Measurements from ENCODE around the gene CACNA2D3. TPM values are rescaled to one million over a fixed set of nuclear protein-coding genes. Genes with fewer than 3 reads are reported as not detected.
A peak's percentile ranks its signal among the peaks of the same experiment; 100 is the strongest.

The CACNA2D3 gene
- total RNA-seq, 1 experiment from 2014 or later = not detected

DNA sequence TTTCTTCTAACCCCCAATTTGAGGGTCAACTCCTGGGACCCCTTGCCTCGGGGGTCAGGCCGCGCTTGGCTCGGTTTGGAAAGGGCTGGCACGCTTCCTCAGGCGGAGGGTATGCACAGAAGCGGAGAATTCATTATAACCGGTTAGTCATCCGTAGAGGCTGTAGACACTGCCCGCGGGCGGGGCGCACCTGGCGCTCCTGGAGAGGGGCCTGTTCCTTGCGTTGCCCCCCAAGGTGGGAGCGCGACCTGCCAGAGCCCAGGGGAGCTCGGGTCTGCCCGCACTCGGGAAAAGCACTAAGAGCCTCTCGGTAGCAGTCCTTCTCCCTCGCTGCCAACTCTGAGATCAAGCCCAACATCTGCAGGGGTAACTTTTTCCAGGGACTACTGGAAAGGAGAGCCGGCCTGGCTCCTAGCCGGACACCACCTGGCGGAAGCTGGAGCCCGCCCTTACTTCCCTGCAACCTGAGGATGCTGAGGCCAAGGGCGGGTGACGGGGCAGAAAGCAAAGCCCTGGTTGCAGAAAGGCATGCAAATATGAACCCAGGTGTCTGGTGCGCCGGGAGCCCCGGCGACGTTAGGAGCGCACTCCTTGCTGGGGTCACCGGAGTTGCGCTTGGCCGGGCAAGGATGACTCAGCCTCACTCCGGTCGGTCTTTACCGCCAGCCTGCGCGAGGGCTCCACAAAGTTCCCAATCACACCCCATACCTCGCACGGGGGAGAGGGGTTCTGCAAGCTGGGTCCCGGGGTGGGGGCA is 1.5 kb upstream of the CACNA2D3 start:
- Mint-ChIP-seq H3K27me3 (ENCODE audit: insufficient read depth, unreplicated experiment) (peaks cover 27% of the 10 kb centered on the region), H3K4me1 (ENCODE audit: low read depth, unreplicated experiment) (peaks cover 6% of the 10 kb centered on the region), H3K4me3 (ENCODE audit: unreplicated experiment) (peak overlapping the region; percentile 40), H3K27ac (ENCODE audit: unreplicated experiment) (no peak overlapping the region), H3K36me3 (ENCODE audit: insufficient read depth, unreplicated experiment) (no peaks in the 10 kb centered on the region), H3K9me3 (ENCODE audit: unreplicated experiment) (peaks cover 10% of the 10 kb centered on the region)
- TF ChIP-seq, protein P1, sequence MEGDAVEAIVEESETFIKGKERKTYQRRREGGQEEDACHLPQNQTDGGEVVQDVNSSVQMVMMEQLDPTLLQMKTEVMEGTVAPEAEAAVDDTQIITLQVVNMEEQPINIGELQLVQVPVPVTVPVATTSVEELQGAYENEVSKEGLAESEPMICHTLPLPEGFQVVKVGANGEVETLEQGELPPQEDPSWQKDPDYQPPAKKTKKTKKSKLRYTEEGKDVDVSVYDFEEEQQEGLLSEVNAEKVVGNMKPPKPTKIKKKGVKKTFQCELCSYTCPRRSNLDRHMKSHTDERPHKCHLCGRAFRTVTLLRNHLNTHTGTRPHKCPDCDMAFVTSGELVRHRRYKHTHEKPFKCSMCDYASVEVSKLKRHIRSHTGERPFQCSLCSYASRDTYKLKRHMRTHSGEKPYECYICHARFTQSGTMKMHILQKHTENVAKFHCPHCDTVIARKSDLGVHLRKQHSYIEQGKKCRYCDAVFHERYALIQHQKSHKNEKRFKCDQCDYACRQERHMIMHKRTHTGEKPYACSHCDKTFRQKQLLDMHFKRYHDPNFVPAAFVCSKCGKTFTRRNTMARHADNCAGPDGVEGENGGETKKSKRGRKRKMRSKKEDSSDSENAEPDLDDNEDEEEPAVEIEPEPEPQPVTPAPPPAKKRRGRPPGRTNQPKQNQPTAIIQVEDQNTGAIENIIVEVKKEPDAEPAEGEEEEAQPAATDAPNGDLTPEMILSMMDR (IDR thresholded peaks at IDR 0.05; ENCODE audit: insufficient read depth in 1 of 2, low read depth in 1 of 2, low read length in 1 of 2, severe bottlenecking in 1 of 2, unreplicated experiment in 1 of 2) = no peak
- POLR2A ChIA-PET = no interaction called here
- CTCF ChIA-PET = no interaction called here
- BruUV-seq (replicated peaks) = no TSS peak
- DNase-seq = no peak
- H3K36me3 ChIP-seq (ENCODE audit: control insufficient read depth, insufficient read depth, low read length) = no peaks in the 10 kb centered on the region
- H3K4me1 ChIP-seq = peaks cover 3% of the 10 kb centered on the region; the same call in 1 of the 2 replicates
- H3K4me3 ChIP-seq (ENCODE audit: low read depth, low read length) = no peak overlapping the region
- intact Hi-C loops (cut with micrococcal nuclease; ENCODE audit: unreplicated experiment) = no loop called here
- H3K27me3 ChIP-seq (replicated peaks; ENCODE audit: control insufficient read depth, insufficient read depth, low read length) = peaks cover 4% of the 10 kb centered on the region
- H3K9me3 ChIP-seq = peaks cover 6% of the 10 kb centered on the region

DNA sequence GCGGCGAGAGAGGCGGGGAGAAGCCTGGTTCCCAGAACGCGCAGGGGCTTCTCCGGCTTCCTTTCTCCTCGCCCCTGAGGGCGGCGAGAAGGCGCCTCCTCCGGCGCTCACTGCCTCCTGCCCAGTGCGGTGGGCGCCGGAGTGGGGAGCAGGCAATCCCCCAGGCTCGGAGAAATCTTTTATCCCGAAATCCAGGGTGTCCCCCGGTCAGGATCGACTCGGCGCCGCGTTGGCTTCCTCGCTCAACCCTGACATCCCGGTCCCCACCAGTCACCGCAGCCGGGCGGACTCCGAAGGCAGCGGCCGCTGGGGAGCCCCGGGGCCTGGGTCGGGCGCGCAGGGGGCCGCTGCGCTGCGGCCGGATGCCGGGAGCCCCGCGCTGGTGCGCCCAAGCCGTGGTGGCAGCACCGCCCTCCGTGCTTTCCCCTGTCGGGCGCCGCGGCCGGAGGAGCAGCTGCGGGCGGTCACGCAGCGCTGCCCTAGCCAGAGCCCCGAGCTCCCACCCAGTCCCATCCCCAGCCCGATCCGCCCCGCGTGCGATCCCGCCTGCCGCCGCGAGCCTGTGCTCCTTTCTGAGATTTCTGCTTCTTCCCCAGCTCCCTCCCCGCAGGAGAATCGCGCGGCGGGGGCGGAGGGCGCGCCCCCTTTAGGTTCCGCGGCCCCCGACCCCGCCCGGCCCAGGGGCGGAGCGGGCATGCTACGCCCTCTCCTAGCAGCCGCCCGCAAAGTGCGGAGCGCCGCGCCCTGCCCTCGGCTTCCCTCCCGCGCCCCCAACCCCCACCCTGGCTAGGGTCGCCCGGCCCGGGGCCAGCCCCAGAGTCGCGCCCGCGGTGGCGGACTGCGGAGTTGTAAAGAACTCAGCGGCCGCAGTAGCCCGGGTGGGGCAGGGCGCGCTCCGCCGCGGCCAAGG is 683 bp upstream of the CACNA2D3 start:
- DNase-seq = peak in 1 of 2 experiments; percentile 17
- no peaks in the 10 kb centered on the region for H3K36me3 ChIP-seq (ENCODE audit: control insufficient read depth, insufficient read depth, low read length)
- peaks cover 4% of the 10 kb centered on the region for H3K27me3 ChIP-seq (replicated peaks; ENCODE audit: control insufficient read depth, insufficient read depth, low read length)
- H3K36me3 Mint-ChIP-seq (ENCODE audit: insufficient read depth, unreplicated experiment) = no peaks in the 10 kb centered on the region
- intact Hi-C loops (cut with micrococcal nuclease; ENCODE audit: unreplicated experiment) = no loop called here
- H3K4me1 Mint-ChIP-seq (ENCODE audit: low read depth, unreplicated experiment) = peaks cover 6% of the 10 kb centered on the region
- no peak overlapping the region for H3K27ac Mint-ChIP-seq (ENCODE audit: unreplicated experiment)
- ChIA-PET POLR2A (no interaction called here), CTCF (no interaction called here)
- H3K9me3 ChIP-seq = no peaks in the 10 kb centered on the region; the same call in 1 of the 2 replicates
- TF ChIP-seq, protein P1 (IDR thresholded peaks at IDR 0.05; ENCODE audit: insufficient read depth in 1 of 2, low read depth in 1 of 2, low read length in 1 of 2, severe bottlenecking in 1 of 2, unreplicated experiment in 1 of 2) = no peak
- H3K4me1 ChIP-seq = peaks cover 3% of the 10 kb centered on the region; the same call in 1 of the 2 replicates
- peaks cover 1% of the 10 kb centered on the region for H3K9me3 Mint-ChIP-seq (ENCODE audit: unreplicated experiment)
- H3K4me3 Mint-ChIP-seq (ENCODE audit: unreplicated experiment) = peak overlapping the region; percentile 40
- peak overlapping the region; percentile 25 for H3K4me3 ChIP-seq (ENCODE audit: low read depth, low read length)
- BruUV-seq (replicated peaks) = no TSS peak
- peaks cover 23% of the 10 kb centered on the region for H3K27me3 Mint-ChIP-seq (ENCODE audit: insufficient read depth, unreplicated experiment)

DNA sequence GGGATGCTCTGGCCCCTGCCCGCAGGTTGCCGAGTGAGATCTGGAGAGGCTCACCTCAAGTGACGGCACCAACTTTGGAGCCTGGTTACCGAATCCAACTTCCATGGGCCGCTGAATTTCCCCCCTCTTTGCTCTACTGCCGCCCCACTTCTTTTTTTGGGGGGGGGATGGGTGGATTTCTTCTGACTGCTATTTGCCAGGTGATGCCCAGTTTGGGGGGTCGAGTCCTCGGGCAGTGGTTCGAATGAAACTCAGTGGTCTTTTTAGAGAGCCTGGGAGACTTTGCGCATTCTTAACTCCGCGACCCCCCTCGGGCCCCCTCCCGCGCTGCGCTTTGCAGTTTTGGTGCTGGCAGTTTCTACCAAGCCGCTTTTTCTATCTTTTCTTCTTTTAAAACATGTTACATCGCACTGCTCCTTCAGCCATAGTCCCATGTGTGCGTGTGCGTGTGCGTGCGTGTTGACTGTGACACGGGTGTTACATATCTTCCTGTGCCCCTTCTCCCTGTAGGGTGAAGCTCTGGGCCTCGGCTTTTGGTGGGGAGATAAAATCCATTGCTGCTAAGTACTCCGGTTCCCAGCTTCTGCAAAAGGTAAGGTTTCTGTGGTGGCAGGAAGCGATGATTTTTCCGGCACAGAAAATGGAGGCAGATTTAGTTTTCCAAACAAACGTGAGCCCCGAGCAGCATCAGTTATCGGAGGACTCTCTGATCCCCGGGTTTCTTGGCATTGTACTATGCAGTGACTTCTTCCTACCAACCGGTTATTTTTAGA is 837 bp downstream of the CACNA2D3 start:
- Histone ChIP-seq H3K27me3 (replicated peaks; ENCODE audit: control insufficient read depth, insufficient read depth, low read length) (peaks cover 4% of the 10 kb centered on the region), H3K9me3 (no peaks in the 10 kb centered on the region), H3K4me1 (peaks cover 3% of the 10 kb centered on the region; the same call in 1 of the 2 replicates), H3K4me3 (ENCODE audit: low read depth, low read length) (no peak overlapping the region), H3K36me3 (ENCODE audit: control insufficient read depth, insufficient read depth, low read length) (no peaks in the 10 kb centered on the region)
- ChIA-PET POLR2A (no interaction called here), CTCF (no interaction called here)
- no peaks in the 10 kb centered on the region for H3K9me3 Mint-ChIP-seq (ENCODE audit: unreplicated experiment)
- TF ChIP-seq, protein P1 (IDR thresholded peaks at IDR 0.05; ENCODE audit: insufficient read depth in 1 of 2, low read depth in 1 of 2, low read length in 1 of 2, severe bottlenecking in 1 of 2, unreplicated experiment in 1 of 2) = no peak
- H3K4me1 Mint-ChIP-seq (ENCODE audit: low read depth, unreplicated experiment) = peaks cover 6% of the 10 kb centered on the region
- no peak for DNase-seq
- peaks cover 6% of the 10 kb centered on the region for H3K36me3 Mint-ChIP-seq (ENCODE audit: insufficient read depth, unreplicated experiment)
- intact Hi-C loops (cut with micrococcal nuclease; ENCODE audit: unreplicated experiment) = no loop called here
- H3K4me3 Mint-ChIP-seq (ENCODE audit: unreplicated experiment) = peak overlapping the region; percentile 66
- no peak overlapping the region for H3K27ac Mint-ChIP-seq (ENCODE audit: unreplicated experiment)
- peaks cover 26% of the 10 kb centered on the region for H3K27me3 Mint-ChIP-seq (ENCODE audit: insufficient read depth, unreplicated experiment)
- no TSS peak for BruUV-seq (replicated peaks)

Data from Caco-2 (cell line).